Peyer's patch (tissue), 4 donors: ENCODE measurements around the gene RNU6-7. TPM values are rescaled to one million over a fixed set of nuclear protein-coding genes. Genes with fewer than 3 reads are reported as not detected.

Experiments
- DNase-seq, 3 donors: peaks; one replicate each; pipeline ENCODE4 v3.0.0-alpha.2; 2017 to 2019
- H3K27ac ChIP-seq, 4 donors: fragments of 200-600 bp; sonication (generic); one replicate each; pipeline ENCODE4 v1.5.1; 2016 to 2019
- H3K27me3 ChIP-seq, 2 donors: fragments of 200-600 bp; sonication (generic); one replicate each; pipeline ENCODE4 v1.5.1; 2019
- H3K36me3 ChIP-seq, 3 donors: fragments of 200-600 bp; sonication (generic); one replicate each; pipeline ENCODE4 v1.5.1; 2016 to 2019
- H3K4me1 ChIP-seq, 4 donors: fragments of 200-600 bp; sonication (generic); one replicate each; pipeline ENCODE4 v1.5.1; 2016 to 2019
- H3K4me3 ChIP-seq, 4 donors: fragments of 200-600 bp; sonication (generic); 1 replicate in 3 of 4; 2 replicates in 1 of 4; pipeline ENCODE4 v1.5.1; 2016 to 2019; ENCODE audit warnings: mild to moderate bottlenecking in 1 of 4
- H3K9me3 ChIP-seq, 4 donors: fragments of 200-600 bp; sonication (generic); one replicate each; pipeline ENCODE4 v1.5.1; 2016 to 2019; ENCODE audit warnings: mild to moderate bottlenecking in 1 of 4
- POLR2A ChIP-seq, 2 donors: fragments of 450-650 bp; IDR thresholded peaks; one replicate each; pipeline ENCODE4 v1.5.1; 2017; ENCODE audit warnings: antibody characterized with exemption in 2 of 2, mild to moderate bottlenecking in 2 of 2, moderate library complexity in 2 of 2
- small RNA-seq, 2 donors: library from RNA; depleted of rRNA; stranded (forward); fragments of <200 nt; gene quantifications; one replicate each; pipeline ENCODE3, GENCODE V24; 2016
- total RNA-seq, 4 donors: library from RNA; depleted of rRNA; stranded (reverse); fragments of >200 nt; gene quantifications; one replicate each; pipeline ENCODE4 v1.1.0, GENCODE V29; 2016
- TF ChIP-seq, protein P1 (sequence below), 6 experiments: fragments of 450-650 bp in 4 of 6; fragments of 200-600 bp in 2 of 6; sonication (generic) in 1 of 6; IDR thresholded peaks; one replicate each; pipeline ENCODE4 v1.5.1; 2017 to 2019; ENCODE audit warnings: antibody characterized with exemption in 6 of 6, mild to moderate bottlenecking in 3 of 6, moderate library complexity in 1 of 6

RNU6-7 gene
- total RNA-seq, 4 donors from 2014 or later, result not detected

DNA sequence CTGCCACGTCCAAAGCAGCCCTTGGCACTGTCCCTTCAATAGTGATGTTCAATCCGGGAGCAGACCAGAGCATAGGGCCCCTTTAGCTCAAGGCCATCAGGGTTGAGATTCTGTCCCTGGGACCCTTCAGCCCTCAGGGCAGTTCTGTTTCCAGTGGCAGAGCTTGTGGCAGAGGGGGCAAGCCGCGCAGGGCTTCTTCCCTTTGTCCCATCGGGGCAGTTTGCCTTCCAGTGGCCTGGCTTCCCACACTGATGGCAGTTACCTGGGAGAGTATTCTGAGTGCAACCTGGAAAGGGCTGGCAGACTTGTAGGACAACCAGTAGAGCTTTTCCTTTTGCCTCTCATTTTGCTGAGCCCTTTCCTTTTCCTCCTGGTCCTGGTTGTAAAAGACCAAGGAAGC, 44.9 kb downstream of the RNU6-7 start:
- Histone ChIP-seq H3K4me1 (peaks cover 0 to 2% (median 0%) of the 10 kb centered on the region in 4 donors), H3K36me3 (no peaks in the 10 kb centered on the region), H3K27me3 (no peaks in the 10 kb centered on the region), H3K9me3 (no peaks in the 10 kb centered on the region), H3K4me3 (no peak overlapping the region), H3K27ac (no peak overlapping the region)
- DNase-seq, result no peak
- no peak for TF ChIP-seq POLR2A (IDR thresholded peaks at IDR 0.05)
- TF ChIP-seq, protein P1, sequence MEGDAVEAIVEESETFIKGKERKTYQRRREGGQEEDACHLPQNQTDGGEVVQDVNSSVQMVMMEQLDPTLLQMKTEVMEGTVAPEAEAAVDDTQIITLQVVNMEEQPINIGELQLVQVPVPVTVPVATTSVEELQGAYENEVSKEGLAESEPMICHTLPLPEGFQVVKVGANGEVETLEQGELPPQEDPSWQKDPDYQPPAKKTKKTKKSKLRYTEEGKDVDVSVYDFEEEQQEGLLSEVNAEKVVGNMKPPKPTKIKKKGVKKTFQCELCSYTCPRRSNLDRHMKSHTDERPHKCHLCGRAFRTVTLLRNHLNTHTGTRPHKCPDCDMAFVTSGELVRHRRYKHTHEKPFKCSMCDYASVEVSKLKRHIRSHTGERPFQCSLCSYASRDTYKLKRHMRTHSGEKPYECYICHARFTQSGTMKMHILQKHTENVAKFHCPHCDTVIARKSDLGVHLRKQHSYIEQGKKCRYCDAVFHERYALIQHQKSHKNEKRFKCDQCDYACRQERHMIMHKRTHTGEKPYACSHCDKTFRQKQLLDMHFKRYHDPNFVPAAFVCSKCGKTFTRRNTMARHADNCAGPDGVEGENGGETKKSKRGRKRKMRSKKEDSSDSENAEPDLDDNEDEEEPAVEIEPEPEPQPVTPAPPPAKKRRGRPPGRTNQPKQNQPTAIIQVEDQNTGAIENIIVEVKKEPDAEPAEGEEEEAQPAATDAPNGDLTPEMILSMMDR (IDR thresholded peaks at IDR 0.05), result no peak

DNA sequence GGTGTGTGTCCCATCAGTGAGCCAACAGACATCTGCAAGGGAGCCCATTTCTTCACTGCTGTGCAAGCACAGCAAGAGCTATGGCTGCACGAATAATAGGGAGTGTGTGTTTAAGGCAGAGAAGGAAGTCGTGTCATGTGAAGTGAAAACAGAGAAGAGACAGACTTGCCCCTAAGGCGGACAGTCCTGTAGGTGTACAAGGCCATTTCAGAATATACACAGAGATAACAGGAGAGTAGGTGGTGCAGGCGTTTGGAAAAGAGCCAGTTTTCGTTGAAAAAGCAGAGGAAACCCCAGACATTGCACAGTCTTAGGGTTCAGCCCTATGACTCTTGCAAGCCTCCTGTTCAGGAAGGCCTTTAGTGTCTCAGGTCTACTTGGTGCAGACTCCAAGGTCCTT, 47.5 kb downstream of the RNU6-7 start:
- Histone ChIP-seq H3K4me1 (peaks cover 0 to 5% (median 0%) of the 10 kb centered on the region in 4 donors), H3K4me3 (no peak overlapping the region), H3K27me3 (no peaks in the 10 kb centered on the region), H3K36me3 (no peaks in the 10 kb centered on the region), H3K27ac (no peak overlapping the region), H3K9me3 (no peaks in the 10 kb centered on the region)
- no peak for TF ChIP-seq POLR2A (IDR thresholded peaks at IDR 0.05)
- TF ChIP-seq, protein P1 (IDR thresholded peaks at IDR 0.05), result no peak
- DNase-seq, result no peak

DNA sequence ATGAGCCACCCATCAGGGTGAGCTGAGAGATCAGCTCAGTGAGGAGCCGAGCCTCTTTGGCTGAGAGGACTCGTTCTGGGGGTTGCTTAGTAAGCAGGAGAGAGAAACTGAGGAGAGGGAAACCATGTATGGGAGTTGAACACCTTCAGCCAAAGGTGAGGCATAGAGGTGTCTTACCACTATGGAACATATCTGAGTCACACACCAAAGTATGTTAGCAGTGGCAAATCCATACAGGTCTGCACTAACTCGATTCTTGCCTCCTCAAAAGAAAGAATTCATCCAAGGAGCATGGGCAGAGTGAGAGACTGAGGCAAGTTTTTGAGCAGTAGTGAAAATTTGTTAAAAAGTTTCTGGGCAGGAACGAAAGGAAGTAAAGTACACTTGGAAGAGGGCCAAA, 47.9 kb downstream of the RNU6-7 start:
- no peak for TF ChIP-seq POLR2A (IDR thresholded peaks at IDR 0.05)
- TF ChIP-seq, protein P1 (IDR thresholded peaks at IDR 0.05), result no peak
- H3K27ac ChIP-seq, result no peak overlapping the region
- DNase-seq, result no peak

DNA sequence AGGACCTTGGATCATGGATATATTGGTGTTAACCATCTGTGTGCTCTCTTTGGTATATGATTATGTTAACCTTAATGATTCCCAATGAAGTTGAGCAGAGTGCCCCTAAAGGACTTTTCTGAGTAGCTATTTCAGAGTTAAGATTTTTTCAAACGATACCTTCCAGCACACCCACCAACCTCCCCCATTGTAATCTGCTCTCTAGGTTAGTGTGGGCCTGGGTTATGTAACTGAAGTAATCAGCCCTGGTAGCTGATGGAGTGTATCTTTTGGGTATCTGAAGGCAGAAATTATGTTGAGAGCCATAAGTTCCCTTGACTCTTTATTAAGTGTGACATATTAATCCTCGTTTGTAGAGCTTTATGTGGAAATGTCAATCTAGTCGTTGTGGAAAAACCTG, 48.8 kb downstream of the RNU6-7 start:
- H3K4me1 ChIP-seq, result peaks cover 0 to 10% (median 0%) of the 10 kb centered on the region in 4 donors
- no peak overlapping the region for H3K27ac ChIP-seq
- no peak overlapping the region for H3K4me3 ChIP-seq
- no peak for TF ChIP-seq POLR2A (IDR thresholded peaks at IDR 0.05)
- TF ChIP-seq, protein P1 (IDR thresholded peaks at IDR 0.05), result no peak
- H3K9me3 ChIP-seq, result no peaks in the 10 kb centered on the region
- no peaks in the 10 kb centered on the region for H3K27me3 ChIP-seq
- DNase-seq, result no peak
- no peaks in the 10 kb centered on the region for H3K36me3 ChIP-seq

More for the DNA sequence above, 47.9 kb downstream of the RNU6-7 start:
- Histone ChIP-seq H3K27me3 (no peaks in the 10 kb centered on the region), H3K9me3 (no peaks in the 10 kb centered on the region), H3K4me3 (no peak overlapping the region), H3K4me1 (peaks cover 0 to 5% (median 0%) of the 10 kb centered on the region in 4 donors), H3K36me3 (no peaks in the 10 kb centered on the region)

DNA sequence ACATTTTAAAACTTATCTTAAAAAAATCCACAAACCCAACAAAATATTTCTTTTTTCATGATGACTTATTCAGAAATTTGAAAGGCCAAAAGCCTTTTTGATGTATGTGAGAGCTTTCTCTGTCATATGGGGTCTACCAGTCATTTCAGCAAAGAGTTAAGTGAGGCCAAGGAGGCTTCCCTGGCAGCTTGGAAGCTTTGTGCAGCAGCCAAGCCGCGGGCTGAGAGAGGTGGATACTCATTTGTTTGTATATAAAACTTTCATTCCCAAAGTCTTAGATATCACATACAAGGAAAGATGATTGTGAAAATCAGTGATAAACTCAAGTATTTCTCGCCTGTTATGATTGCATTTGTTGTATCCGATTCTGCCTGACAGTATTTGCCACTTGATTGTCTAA, 49.7 kb downstream of the RNU6-7 start:
- Histone ChIP-seq H3K27ac (no peak overlapping the region), H3K36me3 (no peaks in the 10 kb centered on the region)
- DNase-seq, result no peak

More for the DNA sequence above, 49.7 kb downstream of the RNU6-7 start:
- Histone ChIP-seq H3K4me1 (peaks cover 0 to 10% (median 0%) of the 10 kb centered on the region in 4 donors), H3K9me3 (no peaks in the 10 kb centered on the region), H3K4me3 (no peak overlapping the region), H3K27me3 (no peaks in the 10 kb centered on the region)
- TF ChIP-seq, protein P1 (IDR thresholded peaks at IDR 0.05), result no peak
- TF ChIP-seq POLR2A (IDR thresholded peaks at IDR 0.05), result no peak

Small RNA genes within 50 kb of the gene (small RNA-seq; reads per million reads assigned to genes)
- gene RNU6-7 (0 reads per million in 2 donors), gene RNU6-8 (0 reads per million in 2 donors)

Other genes starting within 250 kb of the RNU6-7 start
- 100 to 1,000 TPM; 113 to 123 (median 115) TPM for gene ARHGAP5, start 124.7 kb upstream of the RNU6-7 start, total RNA-seq
- gene RNU6-8, start 1.2 kb downstream of the RNU6-7 start, total RNA-seq, result not detected
- gene AKAP6, start 127.3 kb downstream of the RNU6-7 start, total RNA-seq, result 10 to 100 TPM in 3 of 4 donors, 1 to 10 TPM in 1; 7.6 to 21.5 (median 12.2) TPM